ENCODE measurements around the gene C1GALT1. TPM values are rescaled to one million over a fixed set of nuclear protein-coding genes. Genes with fewer than 3 reads are reported as not detected.

C1GALT1 gene
- total and polyA plus RNA-seq, 2 donors (not counting 3 experiments of a cell fraction or from before 2014, with no cell fraction given): 18.3 to 31.1 TPM

DNA sequence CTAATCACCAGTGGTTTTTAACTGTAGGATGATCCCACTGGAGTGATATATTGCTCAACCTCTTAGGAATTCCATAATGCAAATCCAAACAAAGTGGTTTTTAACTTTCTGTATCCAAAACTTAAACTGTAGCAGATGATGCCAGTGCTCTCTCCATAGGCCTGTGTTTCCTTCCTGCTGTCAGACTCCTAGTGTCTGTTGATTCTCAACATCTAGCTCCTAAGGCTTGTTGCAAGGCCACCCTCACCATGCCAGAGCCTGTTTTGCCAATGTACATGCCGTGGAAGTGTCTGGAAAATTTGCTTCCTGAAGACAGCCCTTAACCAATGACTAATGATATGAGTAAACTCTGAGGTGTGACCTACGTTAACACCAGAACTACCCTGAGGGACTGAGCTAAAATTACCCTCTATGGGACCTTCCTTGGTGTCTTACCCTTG lies 39.3 kb downstream of the C1GALT1 start:
- Histone ChIP-seq H3K79me2 (ENCODE audit: control insufficient read depth, insufficient read depth, low read length) (peaks cover 12% of the 10 kb centered on the region), H3K4me2 (ENCODE audit: insufficient read depth, low read length) (peak overlapping the region; percentile 38), H3K9ac (replicated peaks; ENCODE audit: extremely low read depth, insufficient read depth, low read length) (no peak overlapping the region), H3K9me3 (replicated peaks; ENCODE audit: control insufficient read depth, insufficient read depth, low read length) (no peaks in the 10 kb centered on the region), H3K27ac (ENCODE audit: insufficient read depth, low read depth, low read length) (peak overlapping the region; percentile 21), H3K4me1 (ENCODE audit: control insufficient read depth, extremely low read depth, insufficient read depth, low read length) (peaks cover 7% of the 10 kb centered on the region), H2AFZ (ENCODE audit: low read depth, low read length) (peak overlapping the region; percentile 21), H3K27me3 (ENCODE audit: control insufficient read depth in 2 of 2, insufficient read depth in 2 of 2, low read length in 2 of 2) (no peaks in the 10 kb centered on the region), H3K4me3 (replicated peaks in 1 of 3; ENCODE audit: insufficient read depth in 1 of 3, low read depth in 1 of 3, low read length in 3 of 3) (no peak overlapping the region), H4K20me1 (replicated peaks; ENCODE audit: control insufficient read depth, extremely low read depth, insufficient read depth, low read length) (no peaks in the 10 kb centered on the region), H3K9me1 (replicated peaks; ENCODE audit: control insufficient read depth, extremely low read depth, insufficient read depth, low read length) (no peaks in the 10 kb centered on the region), H3K36me3 (ENCODE audit: control insufficient read depth in 2 of 2, extremely low read depth in 1 of 2, insufficient read depth in 2 of 2, low read length in 2 of 2) (peaks cover 0 to 3% of the 10 kb centered on the region in 2 experiments)
- no peak for TF ChIP-seq JUN (IDR thresholded peaks at IDR 0.05; ENCODE audit: borderline replicate concordance, insufficient read depth, insufficient read length, low read depth)
- peak; percentile 55 for TF ChIP-seq FOS (IDR thresholded peaks at IDR 0.05; ENCODE audit: borderline replicate concordance, insufficient read depth, low read length)
- FAIRE-seq (peak; percentile 43), DNase-seq (ENCODE audit: low read depth, low spot score) (peak; percentile 55)
- dilution Hi-C loops (cut with MboI; ENCODE audit: extremely low pct_ligation_motif_present, low sequenced_read_pairs) (no loop called here), intact Hi-C loops (cut with micrococcal nuclease) (loop anchor here (2.0 kb wide), 1 partner anchor 39 kb away; the partner anchor contains the start of gene C1GALT1)
- ChIA-PET CTCF (interaction anchor here (0.9 to 1.6 kb wide), 4 partner anchors 11 to 203 kb away, joined by 3 to 6 read pairs (median 4); partner anchors contain the start of gene C1GALT1), POLR2A (no interaction called here)
- BruUV-seq (replicated peaks): no TSS peak

DNA sequence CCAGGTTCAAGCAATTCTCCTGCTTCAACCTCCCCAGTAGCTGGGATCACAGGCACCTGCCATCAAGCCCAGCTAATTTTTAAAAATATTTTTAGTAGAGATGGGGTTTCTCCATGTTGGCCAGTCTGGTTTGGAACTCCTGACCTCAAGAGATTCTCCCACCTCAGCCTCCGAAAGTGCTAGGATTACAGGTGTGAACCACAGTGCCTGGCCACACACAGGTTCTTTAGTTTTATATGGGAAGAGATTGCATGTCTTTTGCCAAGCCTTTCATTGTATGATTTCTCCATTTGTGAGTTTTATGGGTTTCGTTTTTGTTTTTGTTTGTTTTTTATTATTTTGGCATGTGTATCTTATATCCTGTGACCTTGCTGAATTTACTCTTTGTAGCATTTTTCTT lies 40.9 kb downstream of the C1GALT1 start:
- Histone ChIP-seq H3K27ac (ENCODE audit: insufficient read depth, low read depth, low read length) (no peak overlapping the region), H3K4me1 (ENCODE audit: control insufficient read depth, extremely low read depth, insufficient read depth, low read length) (peaks cover 7% of the 10 kb centered on the region), H3K9me3 (replicated peaks; ENCODE audit: control insufficient read depth, insufficient read depth, low read length) (no peaks in the 10 kb centered on the region), H3K27me3 (ENCODE audit: control insufficient read depth in 2 of 2, insufficient read depth in 2 of 2, low read length in 2 of 2) (no peaks in the 10 kb centered on the region), H3K79me2 (ENCODE audit: control insufficient read depth, insufficient read depth, low read length) (peaks cover 12% of the 10 kb centered on the region), H4K20me1 (replicated peaks; ENCODE audit: control insufficient read depth, extremely low read depth, insufficient read depth, low read length) (no peaks in the 10 kb centered on the region), H3K4me2 (ENCODE audit: insufficient read depth, low read length) (no peak overlapping the region), H3K9me1 (replicated peaks; ENCODE audit: control insufficient read depth, extremely low read depth, insufficient read depth, low read length) (no peaks in the 10 kb centered on the region), H3K4me3 (replicated peaks in 1 of 3; ENCODE audit: insufficient read depth in 1 of 3, low read depth in 1 of 3, low read length in 3 of 3) (no peak overlapping the region), H2AFZ (ENCODE audit: low read depth, low read length) (no peak overlapping the region), H3K36me3 (ENCODE audit: control insufficient read depth in 2 of 2, extremely low read depth in 1 of 2, insufficient read depth in 2 of 2, low read length in 2 of 2) (no peaks in the 10 kb centered on the region), H3K9ac (replicated peaks; ENCODE audit: extremely low read depth, insufficient read depth, low read length) (no peak overlapping the region)
- no TSS peak for BruUV-seq (replicated peaks)
- TF ChIP-seq POLR2AphosphoS5 (IDR thresholded peaks at IDR 0.05; ENCODE audit: insufficient read depth, low read depth, low read length) (no peak), FOS (IDR thresholded peaks at IDR 0.05; ENCODE audit: borderline replicate concordance, insufficient read depth, low read length) (no peak), POLR2A (IDR thresholded peaks at IDR 0.05; ENCODE audit: low read depth, low read length) (no peak)
- TF ChIP-seq, protein P1, sequence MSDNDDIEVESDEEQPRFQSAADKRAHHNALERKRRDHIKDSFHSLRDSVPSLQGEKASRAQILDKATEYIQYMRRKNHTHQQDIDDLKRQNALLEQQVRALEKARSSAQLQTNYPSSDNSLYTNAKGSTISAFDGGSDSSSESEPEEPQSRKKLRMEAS (IDR thresholded peaks at IDR 0.05; ENCODE audit: insufficient read depth, insufficient read length): no peak
- TF ChIP-seq, protein P2, sequence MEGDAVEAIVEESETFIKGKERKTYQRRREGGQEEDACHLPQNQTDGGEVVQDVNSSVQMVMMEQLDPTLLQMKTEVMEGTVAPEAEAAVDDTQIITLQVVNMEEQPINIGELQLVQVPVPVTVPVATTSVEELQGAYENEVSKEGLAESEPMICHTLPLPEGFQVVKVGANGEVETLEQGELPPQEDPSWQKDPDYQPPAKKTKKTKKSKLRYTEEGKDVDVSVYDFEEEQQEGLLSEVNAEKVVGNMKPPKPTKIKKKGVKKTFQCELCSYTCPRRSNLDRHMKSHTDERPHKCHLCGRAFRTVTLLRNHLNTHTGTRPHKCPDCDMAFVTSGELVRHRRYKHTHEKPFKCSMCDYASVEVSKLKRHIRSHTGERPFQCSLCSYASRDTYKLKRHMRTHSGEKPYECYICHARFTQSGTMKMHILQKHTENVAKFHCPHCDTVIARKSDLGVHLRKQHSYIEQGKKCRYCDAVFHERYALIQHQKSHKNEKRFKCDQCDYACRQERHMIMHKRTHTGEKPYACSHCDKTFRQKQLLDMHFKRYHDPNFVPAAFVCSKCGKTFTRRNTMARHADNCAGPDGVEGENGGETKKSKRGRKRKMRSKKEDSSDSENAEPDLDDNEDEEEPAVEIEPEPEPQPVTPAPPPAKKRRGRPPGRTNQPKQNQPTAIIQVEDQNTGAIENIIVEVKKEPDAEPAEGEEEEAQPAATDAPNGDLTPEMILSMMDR (IDR thresholded peaks at IDR 0.05; ENCODE audit: extremely low read depth in 1 of 2, insufficient read depth in 1 of 2, low read depth in 1 of 2, low read length in 2 of 2): no peak
- dilution Hi-C loops (cut with MboI; ENCODE audit: extremely low pct_ligation_motif_present, low sequenced_read_pairs) (no loop called here), intact Hi-C loops (cut with micrococcal nuclease) (no loop called here)
- no peak for DNase-seq (ENCODE audit: low read depth, low spot score)
- ChIA-PET POLR2A (no interaction called here), CTCF (interaction anchor here (1.5 kb wide), 1 partner anchor 201 kb away, joined by 4 read pairs; no protein-coding TSS in a partner anchor)
- FAIRE-seq: no peak

Data from endothelial cell of umbilical vein (primary cell).